Gastroesophageal sphincter (tissue), 4 donors: ENCODE data around the gene GABRA5. TPM values are rescaled to one million over a fixed set of nuclear protein-coding genes. Genes with fewer than 3 reads are reported as not detected.

ENCODE experiments used
- ATAC-seq: fragments of 150-250 bp; one replicate; pipeline ENCODE4 v1.9.1; 2016; ENCODE audit warnings: mild to moderate bottlenecking, moderate library complexity
- H3K27ac ChIP-seq, 4 donors: fragments of 200-600 bp; sonication (generic) in 3 of 4; 1 replicate in 3 of 4; 2 replicates in 1 of 4; pipeline ENCODE4 v1.5.1; 2016 to 2019
- H3K27me3 ChIP-seq: fragments of 200-600 bp; sonication (generic); one replicate; pipeline ENCODE4 v1.5.1; 2019
- H3K36me3 ChIP-seq, 2 donors: fragments of 200-600 bp; sonication (generic); one replicate each; pipeline ENCODE4 v1.5.1; 2019; ENCODE audit warnings: control low read depth in 1 of 2
- H3K4me1 ChIP-seq, 3 donors: fragments of 200-600 bp; sonication (generic); 1 replicate in 2 of 3; 2 replicates in 1 of 3; pipeline ENCODE4 v1.5.1; 2016 to 2019; ENCODE audit warnings: control low read depth in 2 of 3
- H3K4me3 ChIP-seq, 2 donors: fragments of 200-600 bp; sonication (generic); one replicate each; pipeline ENCODE4 v1.5.1; 2019; ENCODE audit warnings: mild to moderate bottlenecking in 1 of 2, moderate library complexity in 1 of 2
- H3K9me3 ChIP-seq, 3 donors: fragments of 200-600 bp; sonication (generic); one replicate each; pipeline ENCODE4 v1.5.1; 2017 to 2019; ENCODE audit warnings: control low read depth in 2 of 3
- EP300 ChIP-seq: sonication (generic); formaldehyde crosslinking; IDR thresholded peaks from one replicate; pipeline ENCODE4 v1.6.1; 2017; ENCODE audit warnings: antibody characterized with exemption, mild to moderate bottlenecking
- POLR2A ChIP-seq, 2 donors: fragments of 450-650 bp; IDR thresholded peaks; one replicate each; pipeline ENCODE4 v1.6.1; 2017; ENCODE audit warnings: antibody characterized with exemption in 2 of 2, mild to moderate bottlenecking in 2 of 2, moderate library complexity in 1 of 2
- POLR2AphosphoS5 ChIP-seq: sonication (generic); formaldehyde crosslinking; IDR thresholded peaks from one replicate; pipeline ENCODE4 v1.6.1; 2017; ENCODE audit warnings: antibody characterized with exemption
- WGBS, 2 donors: methylation state at CpG; one replicate each; pipeline ENCODE4 v1.1.5; 2018; ENCODE audit warnings: low coverage in 1 of 2; 5-methylcytosine and 5-hydroxymethylcytosine counted together
- total RNA-seq, 4 donors: library from RNA; depleted of rRNA; stranded (reverse); fragments of >200 nt; gene quantifications; one replicate each; pipeline ENCODE4 v1.1.0, GENCODE V29; 2016
- TF ChIP-seq, protein P1 (sequence below), 4 experiments: fragments of 200-600 bp in 2 of 4; fragments of 450-650 bp in 2 of 4; sonication (generic) in 1 of 4; IDR thresholded peaks; one replicate each; pipeline ENCODE4 v1.5.1; 2017 to 2019; ENCODE audit warnings: antibody characterized with exemption in 4 of 4, mild to moderate bottlenecking in 2 of 4, moderate library complexity in 2 of 4

The GABRA5 gene
- total RNA-seq, 4 donors from 2014 or later = 2.4 to 151 (median 33.7) TPM

DNA sequence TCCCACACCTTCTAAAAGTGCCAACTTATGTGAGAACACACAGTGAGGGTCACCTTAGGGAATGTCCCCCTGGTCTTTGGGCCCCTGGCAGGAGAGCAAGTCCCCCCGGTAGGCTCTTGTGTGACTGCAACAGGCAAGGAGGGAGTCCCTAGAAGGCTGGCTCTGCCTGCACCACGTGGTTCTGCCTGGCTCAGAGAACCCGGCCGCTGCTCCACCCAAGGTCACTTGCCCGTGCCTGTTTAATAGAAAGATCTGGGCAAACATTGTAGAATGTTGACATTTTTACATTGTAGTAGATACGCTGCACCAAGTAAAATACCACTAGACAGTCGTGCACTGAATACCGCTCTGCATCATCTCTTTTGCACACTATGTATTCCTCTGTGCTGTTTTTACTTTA is 21.9 kb downstream of the GABRA5 start:
- Histone ChIP-seq H3K4me3 (no peak overlapping the region), H3K27me3 (peaks cover 27% of the 10 kb centered on the region), H3K4me1 (peaks cover 0 to 29% (median 5%) of the 10 kb centered on the region in 3 donors), H3K27ac (peak overlapping the region in 1 of 4 donors; percentile 68), H3K9me3 (no peaks in the 10 kb centered on the region), H3K36me3 (no peaks in the 10 kb centered on the region)
- TF ChIP-seq, protein P1, sequence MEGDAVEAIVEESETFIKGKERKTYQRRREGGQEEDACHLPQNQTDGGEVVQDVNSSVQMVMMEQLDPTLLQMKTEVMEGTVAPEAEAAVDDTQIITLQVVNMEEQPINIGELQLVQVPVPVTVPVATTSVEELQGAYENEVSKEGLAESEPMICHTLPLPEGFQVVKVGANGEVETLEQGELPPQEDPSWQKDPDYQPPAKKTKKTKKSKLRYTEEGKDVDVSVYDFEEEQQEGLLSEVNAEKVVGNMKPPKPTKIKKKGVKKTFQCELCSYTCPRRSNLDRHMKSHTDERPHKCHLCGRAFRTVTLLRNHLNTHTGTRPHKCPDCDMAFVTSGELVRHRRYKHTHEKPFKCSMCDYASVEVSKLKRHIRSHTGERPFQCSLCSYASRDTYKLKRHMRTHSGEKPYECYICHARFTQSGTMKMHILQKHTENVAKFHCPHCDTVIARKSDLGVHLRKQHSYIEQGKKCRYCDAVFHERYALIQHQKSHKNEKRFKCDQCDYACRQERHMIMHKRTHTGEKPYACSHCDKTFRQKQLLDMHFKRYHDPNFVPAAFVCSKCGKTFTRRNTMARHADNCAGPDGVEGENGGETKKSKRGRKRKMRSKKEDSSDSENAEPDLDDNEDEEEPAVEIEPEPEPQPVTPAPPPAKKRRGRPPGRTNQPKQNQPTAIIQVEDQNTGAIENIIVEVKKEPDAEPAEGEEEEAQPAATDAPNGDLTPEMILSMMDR (IDR thresholded peaks at IDR 0.05) = no peak
- TF ChIP-seq EP300 (no peak), POLR2AphosphoS5 (no peak), POLR2A (IDR thresholded peaks at IDR 0.05) (no peak)
- WGBS, 2 donors = 58 to 73% methylated on average over 2 to 5 of the region's 8 CpGs
- no peak for ATAC-seq

DNA sequence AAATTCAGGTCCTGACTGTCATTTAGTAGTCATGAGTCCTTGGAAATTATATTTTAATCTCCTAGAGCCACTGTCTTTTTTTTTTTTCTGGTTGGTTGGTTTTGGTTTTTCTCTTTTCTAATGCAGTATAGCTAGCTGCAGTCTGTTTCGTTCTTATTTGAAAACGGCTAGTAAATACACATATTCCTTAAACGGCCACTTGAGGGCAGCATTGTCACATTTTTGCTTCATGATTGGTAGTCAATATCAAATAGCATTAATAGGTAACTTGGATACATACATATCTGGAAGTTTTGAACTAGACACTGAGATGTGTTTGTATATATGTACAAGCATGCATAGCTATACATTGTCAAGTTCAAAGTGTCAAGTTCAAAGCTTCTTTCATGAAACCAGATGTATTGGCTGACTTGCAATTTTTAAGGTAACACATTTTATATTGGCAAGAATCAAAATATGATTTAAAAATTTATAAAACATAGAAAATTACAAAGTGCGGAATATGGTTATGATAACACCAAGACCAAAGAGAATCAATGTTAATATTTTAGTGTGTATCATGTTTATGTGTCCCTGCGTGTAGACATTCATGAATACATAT is 22.5 kb downstream of the GABRA5 start:
- WGBS, 2 donors = 13 to 25% methylated on average over 5 of the region's 5 CpGs
- H3K36me3 ChIP-seq = no peaks in the 10 kb centered on the region
- peak overlapping the region in 1 of 4 donors; percentile 68 for H3K27ac ChIP-seq
- TF ChIP-seq, protein P1 (IDR thresholded peaks at IDR 0.05) = peak; percentile 57 to 70 (median 61)
- TF ChIP-seq POLR2A (IDR thresholded peaks at IDR 0.05) = no peak
- H3K4me1 ChIP-seq = peaks cover 0 to 29% (median 5%) of the 10 kb centered on the region in 3 donors
- ATAC-seq = no peak
- H3K27me3 ChIP-seq = peaks cover 27% of the 10 kb centered on the region
- no peaks in the 10 kb centered on the region for H3K9me3 ChIP-seq
- no peak overlapping the region for H3K4me3 ChIP-seq

DNA sequence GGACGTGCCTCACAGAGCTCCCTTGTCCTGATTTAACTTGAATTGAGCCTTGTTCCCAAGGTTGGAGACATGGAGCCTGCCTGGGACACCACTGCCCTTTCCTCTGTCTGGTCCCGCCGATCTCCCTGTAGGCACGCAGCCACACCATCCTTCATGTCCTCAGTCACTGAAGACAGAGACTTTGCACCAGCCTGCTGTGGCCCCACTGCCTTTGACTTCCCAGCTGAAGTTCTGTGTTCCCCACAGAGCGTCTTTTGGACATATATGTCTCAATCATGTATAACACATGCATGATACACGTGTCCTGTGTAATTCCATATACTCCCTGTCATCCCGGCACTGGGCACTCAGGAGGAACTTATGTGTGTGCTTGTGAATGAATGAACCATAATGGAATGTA is 23.6 kb downstream of the GABRA5 start:
- H3K9me3 ChIP-seq = no peaks in the 10 kb centered on the region
- 71 to 100% methylated on average over 2 to 5 of the region's 7 CpGs for WGBS, 2 donors

DNA sequence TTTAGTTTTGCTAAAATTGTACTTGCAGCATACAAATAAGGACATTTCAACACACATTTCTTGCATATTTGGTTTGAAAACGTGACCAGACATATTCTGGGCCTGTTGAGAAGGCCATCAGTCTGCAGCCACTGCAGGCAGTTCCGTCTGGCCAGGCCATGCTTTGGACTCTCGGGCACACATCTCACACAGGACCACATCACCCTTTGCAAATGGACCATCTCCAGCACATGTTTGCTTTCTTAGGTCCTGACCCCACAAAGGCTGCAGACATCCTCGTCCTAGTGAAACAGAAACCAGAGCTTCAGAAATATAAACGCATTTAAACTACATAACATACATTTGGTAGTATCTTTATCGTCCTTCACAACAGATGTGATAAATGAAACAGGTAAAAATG is 24.1 kb downstream of the GABRA5 start:
- H3K4me3 ChIP-seq = no peak overlapping the region
- no peaks in the 10 kb centered on the region for H3K9me3 ChIP-seq
- peaks cover 0 to 29% (median 5%) of the 10 kb centered on the region in 3 donors for H3K4me1 ChIP-seq
- H3K27me3 ChIP-seq = peaks cover 27% of the 10 kb centered on the region
- TF ChIP-seq, protein P1 (IDR thresholded peaks at IDR 0.05) = no peak
- TF ChIP-seq POLR2A (IDR thresholded peaks at IDR 0.05) (no peak), POLR2AphosphoS5 (no peak)
- no peaks in the 10 kb centered on the region for H3K36me3 ChIP-seq
- H3K27ac ChIP-seq = no peak overlapping the region
- 45 to 54% methylated on average over 6 of the region's 6 CpGs for WGBS, 2 donors
- no peak for ATAC-seq

More for the DNA sequence above, 23.6 kb downstream of the GABRA5 start:
- ATAC-seq = no peak
- H3K27ac ChIP-seq = no peak overlapping the region
- H3K27me3 ChIP-seq = peaks cover 27% of the 10 kb centered on the region
- TF ChIP-seq EP300 (no peak), POLR2AphosphoS5 (no peak), POLR2A (IDR thresholded peaks at IDR 0.05) (no peak)
- TF ChIP-seq, protein P1 (IDR thresholded peaks at IDR 0.05) = no peak
- H3K36me3 ChIP-seq = no peaks in the 10 kb centered on the region
- no peak overlapping the region for H3K4me3 ChIP-seq
- peaks cover 0 to 29% (median 5%) of the 10 kb centered on the region in 3 donors for H3K4me1 ChIP-seq

DNA sequence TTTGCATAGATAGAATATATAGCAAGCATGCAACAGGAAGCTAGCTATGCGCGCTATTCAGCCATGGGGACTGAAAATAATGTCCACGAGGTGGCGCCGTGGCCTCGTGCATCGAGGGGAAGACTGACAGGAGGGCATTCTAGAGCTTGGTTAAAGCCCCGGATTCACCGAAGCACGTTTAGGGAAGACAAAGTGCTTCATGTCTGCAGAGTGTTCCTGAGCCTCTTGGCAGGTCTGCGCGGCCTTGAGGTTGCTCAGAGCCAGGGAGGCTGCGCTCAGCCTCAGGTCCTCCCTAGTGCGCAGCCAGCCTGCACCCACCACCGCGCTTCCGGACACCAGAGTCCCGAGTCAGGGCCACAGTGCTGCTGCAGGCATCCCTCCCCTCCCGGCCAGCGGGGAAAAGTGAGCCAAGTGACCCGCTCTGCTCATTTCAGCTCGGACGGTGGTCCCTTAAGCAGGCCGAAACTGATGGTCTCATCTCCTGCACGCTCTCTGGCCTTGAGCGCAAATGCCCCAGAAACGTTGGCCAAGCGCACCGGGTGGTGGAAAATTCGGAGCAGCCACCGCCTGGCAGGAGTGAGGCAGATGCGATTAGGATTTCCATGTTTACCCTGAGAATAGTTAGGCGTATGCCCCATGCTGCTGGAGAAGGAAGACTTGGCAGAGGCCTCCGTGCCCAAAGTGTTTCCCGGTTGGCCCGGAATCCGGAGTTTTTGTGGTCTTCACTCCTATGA is 24.8 kb downstream of the GABRA5 start:
- ATAC-seq = peak; percentile 52
- H3K4me3 ChIP-seq = peak overlapping the region in 1 of 2 donors; percentile 39
- H3K27ac ChIP-seq = no peak overlapping the region
- TF ChIP-seq, protein P1 (IDR thresholded peaks at IDR 0.05) = peak; percentile 36 to 73 (median 48)
- no peak for TF ChIP-seq POLR2AphosphoS5
- peaks cover 27% of the 10 kb centered on the region for H3K27me3 ChIP-seq
- WGBS, 2 donors = 5 to 12% methylated on average over 11 to 12 of the region's 37 CpGs
- H3K36me3 ChIP-seq = no peaks in the 10 kb centered on the region
- peaks cover 0 to 29% (median 5%) of the 10 kb centered on the region in 3 donors for H3K4me1 ChIP-seq
- no peaks in the 10 kb centered on the region for H3K9me3 ChIP-seq
